SU-DHL-6 (cell line): ENCODE measurements around the gene SPRED2.

ENCODE experiments used
- CTCF ChIP-seq: fragments of 200-600 bp; sonication (generic); IDR thresholded peaks from one replicate; pipeline ENCODE4 v1.5.1; 2017; ENCODE audit warnings: antibody characterized with exemption, mild to moderate bottlenecking, low read length, moderate library complexity; ENCODE audit not compliant: insufficient read depth, poor library complexity, severe bottlenecking
- EZH2phosphoT487 ChIP-seq: fragments of 200-600 bp; sonication (generic), shearing (Covaris generic); conservative IDR thresholded peaks from 2 replicates; pipeline ENCODE4 v1.6.1; 2018; ENCODE audit warnings: mild to moderate bottlenecking, antibody characterized with exemption, low read length, moderate library complexity, mixed read lengths

GRCh38 chr2:65357095-65357958 is 75.1 kb downstream of the SPRED2 start:
- TF ChIP-seq CTCF: no peak
- TF ChIP-seq EZH2phosphoT487: no peak
